GM12878 (cell line): Measurements from ENCODE around the gene IRF2. TPM values are rescaled to one million over a fixed set of nuclear protein-coding genes. Genes with fewer than 3 reads are reported as not detected.

Experiments
- BMI1 ChIP-seq: fragments of 450-650 bp; IDR thresholded peaks from 2 replicates; pipeline ENCODE4 v1.6.1; 2016; ENCODE audit warnings: mild to moderate bottlenecking, moderate library complexity, borderline replicate concordance
- MTA2 ChIP-seq: fragments of 450-650 bp; IDR thresholded peaks from 2 replicates; pipeline ENCODE4 v1.6.1; 2016; ENCODE audit warnings: low read depth, mild to moderate bottlenecking, moderate library complexity
- SRF ChIP-seq, 2 experiments: IDR thresholded peaks; 2 replicates each; pipeline ENCODE4 v1.6.1; 2011; ENCODE audit warnings: low read depth in 2 of 2, low read length in 2 of 2, mild to moderate bottlenecking in 1 of 2, moderate library complexity in 1 of 2
- ZNF24 ChIP-seq: fragments of 450-650 bp; IDR thresholded peaks from 2 replicates; pipeline ENCODE4 v1.6.1; 2017; ENCODE audit warnings: antibody characterized with exemption, mild to moderate bottlenecking
- polyA plus RNA-seq, 11 experiments: library from polyadenylated mRNA; depleted of rRNA in 4 of 11; unstranded in 6 of 11; stranded (reverse) in 5 of 11; fragments of >200 nt; fragmentation: Nextera tagmentation in 4 of 11; fragmentation: Illumina TruSeq in 1 of 11; extraction: Ambion mirVana in 4 of 11; extraction: Trizol in 1 of 11; gene quantifications; 1 replicate in 1 of 11; 2 replicates in 10 of 11; pipeline versions ENCODE4 v1.2.1 to v1.2.3, GENCODE V29; 2011 to 2016; ENCODE audit warnings: inconsistent platforms in 2 of 11, missing spikeins in 2 of 11, low read depth in 1 of 11
- total RNA-seq, 4 experiments: library from RNA; depleted of rRNA in 3 of 4; stranded (reverse); fragments of >200 nt in 3 of 4; fragmentation: Illumina TruSeq in 1 of 4; extraction: Trizol in 1 of 4; gene quantifications; 2 replicates each; pipeline versions ENCODE4 v1.2.1 to v1.2.3, GENCODE V29; 2013 to 2021
- TF ChIP-seq, protein P1 (sequence below): fragments of 450-650 bp; IDR thresholded peaks from 2 replicates; pipeline ENCODE4 v1.6.1; 2018; ENCODE audit warnings: borderline replicate concordance, mild to moderate bottlenecking; ENCODE audit not compliant: partially characterized antibody
- TF ChIP-seq, protein P2 (sequence below): IDR thresholded peaks from 2 replicates; pipeline ENCODE4 v1.6.1; 2012; ENCODE audit warnings: low read depth, low read length, improper control_type of control experiment
- TF ChIP-seq, protein P3 (sequence below): fragments of 450-650 bp; IDR thresholded peaks from 2 replicates; pipeline ENCODE4 v1.6.1; 2014; ENCODE audit warnings: mild to moderate bottlenecking
- TF ChIP-seq, protein P4 (sequence below): fragments of 450-650 bp; IDR thresholded peaks from 2 replicates; pipeline ENCODE4 v1.6.1; 2016; ENCODE audit warnings: mild to moderate bottlenecking

Gene IRF2
- total and polyA plus RNA-seq, 10 of the 15 experiments (the other 5 are each of a cell fraction or from before 2014, with no cell fraction given), result 45.1 to 99.3 (median 58.9) TPM

DNA sequence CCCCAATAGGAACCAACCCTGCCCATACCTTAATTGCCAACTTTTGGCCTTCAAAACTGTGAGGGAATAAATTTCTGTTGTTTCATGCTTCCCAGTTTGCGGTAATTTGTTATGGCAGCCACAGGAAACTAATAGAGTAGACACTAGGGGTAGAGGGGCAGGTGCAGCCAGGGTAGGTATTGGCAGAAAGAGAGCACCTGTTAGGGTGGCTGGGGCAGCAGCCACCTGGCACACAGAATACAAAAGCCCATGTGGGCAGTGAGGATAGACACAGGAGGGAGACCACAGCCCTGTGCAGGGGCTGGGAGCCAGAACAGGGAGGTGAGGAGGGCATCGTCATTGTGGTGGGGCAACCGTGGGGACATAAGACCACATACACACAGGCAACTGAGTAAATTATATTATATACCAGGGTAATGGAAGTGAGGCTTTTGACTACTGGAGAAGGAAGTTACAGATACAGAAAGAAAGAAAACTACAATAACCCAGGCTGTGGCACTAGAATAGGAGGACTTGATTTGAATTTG lies 28.2 kb downstream of the IRF2 start (continued):
- TF ChIP-seq, protein P1, sequence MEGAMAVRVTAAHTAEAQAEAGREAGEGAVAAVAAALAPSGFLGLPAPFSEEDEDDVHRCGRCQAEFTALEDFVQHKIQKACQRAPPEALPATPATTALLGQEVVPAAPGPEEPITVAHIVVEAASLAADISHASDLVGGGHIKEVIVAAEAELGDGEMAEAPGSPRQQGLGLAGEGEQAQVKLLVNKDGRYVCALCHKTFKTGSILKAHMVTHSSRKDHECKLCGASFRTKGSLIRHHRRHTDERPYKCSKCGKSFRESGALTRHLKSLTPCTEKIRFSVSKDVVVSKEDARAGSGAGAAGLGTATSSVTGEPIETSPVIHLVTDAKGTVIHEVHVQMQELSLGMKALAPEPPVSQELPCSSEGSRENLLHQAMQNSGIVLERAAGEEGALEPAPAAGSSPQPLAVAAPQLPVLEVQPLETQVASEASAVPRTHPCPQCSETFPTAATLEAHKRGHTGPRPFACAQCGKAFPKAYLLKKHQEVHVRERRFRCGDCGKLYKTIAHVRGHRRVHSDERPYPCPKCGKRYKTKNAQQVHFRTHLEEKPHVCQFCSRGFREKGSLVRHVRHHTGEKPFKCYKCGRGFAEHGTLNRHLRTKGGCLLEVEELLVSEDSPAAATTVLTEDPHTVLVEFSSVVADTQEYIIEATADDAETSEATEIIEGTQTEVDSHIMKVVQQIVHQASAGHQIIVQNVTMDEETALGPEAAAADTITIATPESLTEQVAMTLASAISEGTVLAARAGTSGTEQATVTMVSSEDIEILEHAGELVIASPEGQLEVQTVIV, result no peak
- TF ChIP-seq BMI1, result no peak
- TF ChIP-seq, protein P2, sequence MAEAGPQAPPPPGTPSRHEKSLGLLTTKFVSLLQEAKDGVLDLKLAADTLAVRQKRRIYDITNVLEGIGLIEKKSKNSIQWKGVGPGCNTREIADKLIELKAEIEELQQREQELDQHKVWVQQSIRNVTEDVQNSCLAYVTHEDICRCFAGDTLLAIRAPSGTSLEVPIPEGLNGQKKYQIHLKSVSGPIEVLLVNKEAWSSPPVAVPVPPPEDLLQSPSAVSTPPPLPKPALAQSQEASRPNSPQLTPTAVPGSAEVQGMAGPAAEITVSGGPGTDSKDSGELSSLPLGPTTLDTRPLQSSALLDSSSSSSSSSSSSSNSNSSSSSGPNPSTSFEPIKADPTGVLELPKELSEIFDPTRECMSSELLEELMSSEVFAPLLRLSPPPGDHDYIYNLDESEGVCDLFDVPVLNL, result no peak
- TF ChIP-seq MTA2, result no peak
- TF ChIP-seq SRF (IDR thresholded peaks at IDR 0.05; ENCODE audit: low read depth in 2 of 2, low read length in 2 of 2), result no peak
- TF ChIP-seq, protein P3, sequence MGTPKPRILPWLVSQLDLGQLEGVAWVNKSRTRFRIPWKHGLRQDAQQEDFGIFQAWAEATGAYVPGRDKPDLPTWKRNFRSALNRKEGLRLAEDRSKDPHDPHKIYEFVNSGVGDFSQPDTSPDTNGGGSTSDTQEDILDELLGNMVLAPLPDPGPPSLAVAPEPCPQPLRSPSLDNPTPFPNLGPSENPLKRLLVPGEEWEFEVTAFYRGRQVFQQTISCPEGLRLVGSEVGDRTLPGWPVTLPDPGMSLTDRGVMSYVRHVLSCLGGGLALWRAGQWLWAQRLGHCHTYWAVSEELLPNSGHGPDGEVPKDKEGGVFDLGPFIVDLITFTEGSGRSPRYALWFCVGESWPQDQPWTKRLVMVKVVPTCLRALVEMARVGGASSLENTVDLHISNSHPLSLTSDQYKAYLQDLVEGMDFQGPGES, result no peak
- no peak for TF ChIP-seq ZNF24
- TF ChIP-seq, protein P4, sequence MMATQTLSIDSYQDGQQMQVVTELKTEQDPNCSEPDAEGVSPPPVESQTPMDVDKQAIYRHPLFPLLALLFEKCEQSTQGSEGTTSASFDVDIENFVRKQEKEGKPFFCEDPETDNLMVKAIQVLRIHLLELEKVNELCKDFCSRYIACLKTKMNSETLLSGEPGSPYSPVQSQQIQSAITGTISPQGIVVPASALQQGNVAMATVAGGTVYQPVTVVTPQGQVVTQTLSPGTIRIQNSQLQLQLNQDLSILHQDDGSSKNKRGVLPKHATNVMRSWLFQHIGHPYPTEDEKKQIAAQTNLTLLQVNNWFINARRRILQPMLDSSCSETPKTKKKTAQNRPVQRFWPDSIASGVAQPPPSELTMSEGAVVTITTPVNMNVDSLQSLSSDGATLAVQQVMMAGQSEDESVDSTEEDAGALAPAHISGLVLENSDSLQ, result no peak
